Erythroblast (primary cell): Measurements from ENCODE around the gene BEAN1.

Source experiments
- GATA1 ChIP-seq: IDR thresholded peaks from 2 replicates; pipeline ENCODE4 v1.6.1; 2011; ENCODE audit warnings: low read depth, mild to moderate bottlenecking, control low read depth, low read length, moderate library complexity
- POLR2A ChIP-seq: IDR thresholded peaks from 2 replicates; pipeline ENCODE4 v1.6.1; 2011; ENCODE audit warnings: mild to moderate bottlenecking, low read length

GRCh38 chr16:66421891-66422290 lies 5.2 kb upstream of the BEAN1 start:
- TF ChIP-seq POLR2A = no peak
- TF ChIP-seq GATA1 = no peak
